GM18858 (cell line): ENCODE data around the gene TSC2.

Source experiments
- ATAC-seq: cut with Tn5 transposase; IDR thresholded peaks from one replicate; pipeline ENCODE4 v1.9.1; 2021; ENCODE audit not compliant: unreplicated experiment

The TSC2 gene

DNA sequence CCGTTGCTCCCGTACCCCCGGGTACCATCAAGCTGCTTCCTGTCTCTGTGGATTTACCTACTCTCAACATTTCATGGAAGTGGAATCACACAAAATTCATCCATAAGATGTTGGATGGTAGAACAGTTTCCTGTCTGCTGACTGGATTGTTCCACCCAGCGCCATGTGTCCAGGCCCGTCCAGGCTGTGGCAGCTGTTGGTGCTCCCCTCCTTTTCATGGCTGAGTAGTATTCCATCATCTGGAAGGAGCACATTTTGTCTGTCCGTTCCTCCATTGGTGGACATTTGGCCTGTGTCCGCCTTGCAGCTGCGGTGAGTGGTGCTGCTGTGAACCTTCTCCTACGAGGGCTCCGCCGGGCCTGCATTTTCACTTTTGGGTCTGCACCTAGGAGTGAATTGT, 18.4 kb downstream of the TSC2 start:
- no peak for ATAC-seq

DNA sequence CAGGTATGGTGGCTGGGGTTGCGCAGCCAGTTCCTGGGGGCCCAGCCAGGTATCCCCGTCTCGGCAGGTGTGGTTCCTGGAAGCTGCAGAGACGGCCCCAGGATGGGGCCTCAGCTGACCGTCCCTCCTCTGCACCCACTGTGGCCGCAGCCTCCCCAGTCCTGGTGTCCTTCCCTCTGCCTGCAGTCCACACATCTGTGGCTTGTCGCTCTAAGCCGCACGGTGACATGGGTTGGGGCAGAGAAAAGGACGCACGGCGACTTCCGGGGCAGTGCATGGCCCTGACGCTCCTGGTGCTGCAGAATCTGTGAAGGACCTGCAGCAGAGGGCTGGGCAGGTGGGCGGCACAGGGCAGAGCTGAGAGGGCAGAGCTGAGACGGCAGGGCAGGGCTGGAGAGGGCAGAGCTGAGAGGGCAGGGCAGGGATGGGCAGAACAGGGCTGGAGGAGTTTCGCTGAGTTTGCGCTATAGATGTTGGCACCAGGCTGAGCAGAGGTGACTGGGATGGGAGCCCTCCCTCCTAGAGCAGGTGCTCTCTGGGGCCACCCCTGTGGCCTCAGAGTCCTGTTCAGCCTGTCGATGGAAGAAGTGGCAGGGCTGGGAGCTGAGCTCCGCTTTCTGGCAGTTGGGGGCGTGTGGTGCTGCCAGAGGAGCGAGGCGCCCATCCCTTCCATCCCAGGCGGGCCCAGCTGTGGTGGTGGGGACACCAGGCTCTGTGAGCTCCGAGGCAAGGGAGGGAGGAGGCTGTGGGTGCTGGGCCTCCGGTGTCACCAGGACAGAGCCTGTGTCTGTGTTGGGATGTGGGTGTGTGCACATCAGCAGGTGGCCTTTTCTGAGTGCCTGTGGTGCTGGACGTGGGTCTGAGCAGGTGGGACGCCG, 23.0 kb downstream of the TSC2 start:
- ATAC-seq = no peak

DNA sequence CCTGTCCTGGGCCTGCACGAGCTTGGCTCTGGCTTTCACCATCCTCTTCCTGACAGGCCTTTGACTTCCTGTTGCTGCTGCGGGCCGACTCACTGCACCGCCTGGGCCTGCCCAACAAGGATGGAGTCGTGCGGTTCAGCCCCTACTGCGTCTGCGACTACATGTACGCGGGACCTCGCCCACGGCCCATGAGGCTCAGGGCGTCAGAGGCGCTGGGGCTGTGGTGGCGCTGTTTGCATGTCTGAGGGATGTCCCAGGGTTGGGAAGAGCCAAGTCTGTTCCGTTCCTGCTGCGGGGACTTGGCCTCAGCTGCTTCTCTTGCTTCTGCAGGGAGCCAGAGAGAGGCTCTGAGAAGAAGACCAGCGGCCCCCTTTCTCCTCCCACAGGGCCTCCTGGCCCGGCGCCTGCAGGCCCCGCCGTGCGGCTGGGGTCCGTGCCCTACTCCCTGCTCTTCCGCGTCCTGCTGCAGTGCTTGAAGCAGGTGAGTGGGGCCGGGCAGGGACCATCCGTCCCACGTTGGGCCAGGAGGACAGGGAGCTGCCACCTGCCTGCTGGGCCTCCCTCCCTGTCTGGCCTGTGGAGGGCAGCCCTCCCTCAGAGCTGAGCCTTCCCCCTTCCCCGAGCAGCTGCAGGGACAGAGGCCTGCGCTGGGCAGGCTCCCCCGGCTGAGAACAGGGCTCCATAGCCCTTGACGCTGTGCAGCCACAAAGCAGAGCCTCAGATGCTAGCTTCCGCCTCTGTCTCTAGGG, 23.8 kb downstream of the TSC2 start:
- no peak for ATAC-seq

DNA sequence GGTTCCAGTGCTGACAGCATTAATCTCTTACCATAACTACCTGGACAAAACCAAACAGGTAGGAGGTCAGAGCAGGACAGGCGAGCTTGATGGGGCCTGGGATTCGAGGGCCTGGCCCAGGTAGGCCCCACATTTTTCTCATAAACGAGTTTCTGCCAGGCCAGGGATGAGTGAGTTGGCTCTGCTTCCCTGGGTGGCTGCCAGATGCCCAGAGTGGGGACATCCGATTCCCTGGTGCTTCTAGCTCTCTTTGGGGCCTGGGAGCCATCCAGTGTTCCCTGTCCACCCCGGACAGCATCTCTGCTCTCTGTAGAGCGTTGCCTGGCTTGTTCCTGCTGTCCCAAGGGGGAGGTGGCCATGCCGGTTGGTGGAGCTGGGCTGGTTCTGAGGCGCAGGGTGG, 25.1 kb downstream of the TSC2 start:
- no peak for ATAC-seq

DNA sequence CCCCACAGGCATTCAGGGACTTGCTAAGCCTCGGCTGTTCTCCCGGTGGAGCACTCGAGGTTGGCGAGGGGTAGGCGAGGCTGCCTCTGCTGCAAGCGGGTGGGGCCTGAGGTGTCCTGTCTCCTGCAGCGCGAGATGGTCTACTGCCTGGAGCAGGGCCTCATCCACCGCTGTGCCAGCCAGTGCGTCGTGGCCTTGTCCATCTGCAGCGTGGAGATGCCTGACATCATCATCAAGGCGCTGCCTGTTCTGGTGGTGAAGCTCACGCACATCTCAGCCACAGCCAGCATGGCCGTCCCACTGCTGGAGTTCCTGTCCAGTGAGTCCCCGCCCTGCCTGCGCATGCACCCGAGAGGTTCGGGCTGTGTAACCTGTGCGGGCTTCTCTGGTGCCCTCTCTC, 26.3 kb downstream of the TSC2 start:
- ATAC-seq = no peak

DNA sequence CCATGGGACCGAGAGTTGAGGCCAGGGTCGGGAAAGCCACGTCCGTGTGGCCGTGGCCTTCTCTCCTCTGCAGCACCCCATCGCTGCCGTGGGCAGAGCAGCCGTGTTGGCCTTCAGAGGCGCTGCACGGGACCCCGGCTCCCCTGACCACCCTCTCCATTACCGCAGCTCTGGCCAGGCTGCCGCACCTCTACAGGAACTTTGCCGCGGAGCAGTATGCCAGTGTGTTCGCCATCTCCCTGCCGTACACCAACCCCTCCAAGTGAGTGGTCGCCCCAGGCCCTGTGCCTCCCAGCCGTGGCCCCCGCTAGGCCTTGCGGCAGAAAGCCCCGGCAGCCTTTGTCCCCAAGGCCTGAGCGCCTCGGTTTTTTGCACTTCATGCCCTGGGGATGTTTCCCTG, 27.8 kb downstream of the TSC2 start:
- no peak for ATAC-seq

DNA sequence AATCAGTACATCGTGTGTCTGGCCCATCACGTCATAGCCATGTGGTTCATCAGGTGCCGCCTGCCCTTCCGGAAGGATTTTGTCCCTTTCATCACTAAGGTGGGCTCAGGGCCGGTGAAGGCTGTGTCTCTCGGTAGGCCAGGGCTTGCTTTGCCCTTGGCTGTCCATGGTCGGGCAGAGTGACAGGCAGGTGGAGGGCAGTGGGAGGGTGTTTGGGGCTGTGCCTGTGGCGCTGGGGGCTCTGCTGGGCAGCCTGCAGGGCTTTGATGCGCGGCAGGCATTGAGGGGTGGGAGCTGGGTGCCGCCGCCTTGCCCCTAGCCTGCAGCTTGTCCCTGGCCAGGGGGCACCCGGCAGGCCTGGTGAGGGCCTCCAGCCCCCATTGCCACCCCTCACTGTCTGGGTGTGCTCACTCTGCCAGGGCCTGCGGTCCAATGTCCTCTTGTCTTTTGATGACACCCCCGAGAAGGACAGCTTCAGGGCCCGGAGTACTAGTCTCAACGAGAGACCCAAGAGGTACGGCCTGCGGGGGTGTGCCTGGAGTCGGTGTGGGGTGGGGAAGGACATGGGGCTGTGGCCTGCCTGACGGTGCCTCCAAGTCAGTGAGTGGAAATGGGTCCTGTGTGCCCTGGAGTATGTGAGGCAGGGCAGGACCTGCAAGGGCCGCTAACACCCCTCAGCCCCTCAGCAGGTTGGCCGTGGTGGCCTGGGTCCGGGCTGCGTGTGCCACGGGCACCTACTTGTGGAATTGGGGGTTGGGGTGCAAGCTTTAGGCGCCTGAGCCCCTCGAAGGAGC, 28.5 kb downstream of the TSC2 start:
- ATAC-seq = no peak

DNA sequence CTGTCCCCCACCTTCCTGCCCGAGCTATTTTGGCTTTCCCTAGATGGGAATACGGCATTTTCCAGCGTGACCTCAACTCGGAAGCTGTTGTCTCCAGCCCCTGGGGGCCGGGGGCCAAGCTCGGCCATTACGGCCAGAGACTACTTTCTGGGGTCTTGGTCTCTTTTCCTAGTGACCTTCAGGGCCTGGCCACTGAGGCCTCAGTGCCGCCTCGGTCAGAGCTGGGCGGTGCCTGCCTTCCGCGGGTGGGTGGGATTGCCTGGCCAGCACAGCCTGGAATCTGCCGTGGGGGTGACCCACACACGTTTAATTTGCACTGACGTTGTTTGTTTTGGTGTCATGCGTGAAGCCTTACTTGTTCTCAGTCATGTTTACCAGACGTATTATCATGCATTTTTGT, 29.2 kb downstream of the TSC2 start:
- ATAC-seq = no peak

DNA sequence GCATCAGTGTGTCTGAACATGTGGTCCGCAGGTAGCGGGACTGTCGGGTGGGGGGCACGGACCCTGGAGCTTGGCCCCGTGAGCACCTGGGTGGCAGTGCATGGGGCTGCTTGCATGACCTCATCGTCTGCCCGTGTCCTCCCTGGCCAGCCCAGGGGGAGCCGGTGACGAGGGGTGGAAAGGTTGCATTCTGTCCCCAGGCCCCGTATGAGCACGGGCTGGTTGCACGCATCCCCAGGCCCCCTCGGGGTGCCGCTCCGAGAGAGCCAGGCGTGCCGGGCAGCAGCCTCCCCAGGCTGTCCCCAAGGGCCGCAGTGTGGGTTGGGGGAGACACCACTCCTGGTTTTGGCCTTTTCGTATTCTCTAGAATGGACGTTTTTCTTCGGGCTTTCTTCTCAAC, 29.9 kb downstream of the TSC2 start:
- ATAC-seq = no peak

DNA sequence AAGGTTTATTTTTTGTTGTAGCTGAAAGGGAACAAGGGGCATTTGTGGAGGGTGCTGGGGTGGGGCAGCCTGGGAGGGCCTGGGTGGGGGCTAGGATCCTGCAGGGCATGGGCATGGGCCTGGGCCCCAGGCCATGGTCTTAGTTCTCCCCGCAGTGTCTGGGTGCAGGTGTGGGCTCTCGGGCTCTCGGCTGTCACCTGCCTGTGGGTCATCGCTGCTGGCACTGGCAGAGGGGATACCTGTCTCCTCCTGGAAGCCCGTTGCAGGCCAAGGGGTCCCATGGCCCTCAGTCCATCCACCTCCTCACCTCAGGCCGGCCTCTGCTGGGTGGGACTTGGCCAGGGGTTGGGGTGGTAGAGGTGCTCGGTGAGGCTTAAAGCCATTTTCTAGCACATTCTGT, 30.3 kb downstream of the TSC2 start:
- ATAC-seq = no peak

DNA sequence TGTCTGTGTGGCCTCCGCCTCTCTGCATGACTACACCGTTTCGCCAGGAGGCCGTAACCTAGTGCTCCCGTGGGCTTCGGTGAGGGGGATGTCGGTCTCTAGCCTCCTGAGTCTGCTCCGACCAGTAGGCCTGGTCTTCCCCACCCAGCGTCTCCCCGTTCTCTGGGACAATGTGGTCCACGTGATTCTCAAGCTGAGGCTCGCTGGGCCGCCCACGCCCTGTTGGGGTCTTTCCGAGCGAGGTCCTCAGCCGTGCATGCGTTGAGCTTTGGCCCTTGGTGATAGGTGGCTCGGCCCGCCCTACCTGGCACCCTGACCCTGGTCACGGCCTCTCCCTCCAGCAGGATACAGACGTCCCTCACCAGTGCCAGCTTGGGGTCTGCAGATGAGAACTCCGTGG, 30.9 kb downstream of the TSC2 start:
- ATAC-seq = no peak

DNA sequence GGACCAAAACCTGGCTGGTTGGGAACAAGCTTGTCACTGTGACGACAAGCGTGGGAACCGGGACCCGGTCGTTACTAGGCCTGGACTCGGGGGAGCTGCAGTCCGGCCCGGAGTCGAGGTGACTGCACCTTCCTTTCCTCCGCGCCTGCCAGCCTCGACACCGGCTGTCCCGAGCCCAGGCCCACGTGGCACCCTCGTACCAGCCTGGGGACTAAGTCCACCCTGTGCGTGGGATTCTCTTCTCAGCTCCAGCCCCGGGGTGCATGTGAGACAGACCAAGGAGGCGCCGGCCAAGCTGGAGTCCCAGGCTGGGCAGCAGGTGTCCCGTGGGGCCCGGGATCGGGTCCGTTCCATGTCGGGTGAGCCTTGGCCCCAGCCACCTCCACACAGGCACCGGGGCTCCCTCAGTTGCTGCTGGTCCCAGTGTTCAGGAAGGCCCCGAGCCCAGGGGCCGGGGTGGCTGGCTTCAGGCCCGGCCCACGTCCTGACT, 31.6 kb downstream of the TSC2 start:
- no peak for ATAC-seq

DNA sequence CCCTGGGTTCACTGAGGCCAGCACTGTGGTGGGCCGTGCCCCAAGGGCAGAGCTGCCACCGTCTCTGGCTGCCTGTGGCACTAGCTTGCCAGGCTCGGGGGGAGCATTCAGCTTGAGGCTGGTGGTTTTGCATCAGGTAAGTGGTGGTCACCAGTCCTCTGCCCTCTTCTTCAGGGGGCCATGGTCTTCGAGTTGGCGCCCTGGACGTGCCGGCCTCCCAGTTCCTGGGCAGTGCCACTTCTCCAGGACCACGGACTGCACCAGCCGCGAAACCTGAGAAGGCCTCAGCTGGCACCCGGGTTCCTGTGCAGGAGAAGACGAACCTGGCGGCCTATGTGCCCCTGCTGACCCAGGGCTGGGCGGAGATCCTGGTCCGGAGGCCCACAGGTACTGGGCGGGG, 32.2 kb downstream of the TSC2 start:
- no peak for ATAC-seq

DNA sequence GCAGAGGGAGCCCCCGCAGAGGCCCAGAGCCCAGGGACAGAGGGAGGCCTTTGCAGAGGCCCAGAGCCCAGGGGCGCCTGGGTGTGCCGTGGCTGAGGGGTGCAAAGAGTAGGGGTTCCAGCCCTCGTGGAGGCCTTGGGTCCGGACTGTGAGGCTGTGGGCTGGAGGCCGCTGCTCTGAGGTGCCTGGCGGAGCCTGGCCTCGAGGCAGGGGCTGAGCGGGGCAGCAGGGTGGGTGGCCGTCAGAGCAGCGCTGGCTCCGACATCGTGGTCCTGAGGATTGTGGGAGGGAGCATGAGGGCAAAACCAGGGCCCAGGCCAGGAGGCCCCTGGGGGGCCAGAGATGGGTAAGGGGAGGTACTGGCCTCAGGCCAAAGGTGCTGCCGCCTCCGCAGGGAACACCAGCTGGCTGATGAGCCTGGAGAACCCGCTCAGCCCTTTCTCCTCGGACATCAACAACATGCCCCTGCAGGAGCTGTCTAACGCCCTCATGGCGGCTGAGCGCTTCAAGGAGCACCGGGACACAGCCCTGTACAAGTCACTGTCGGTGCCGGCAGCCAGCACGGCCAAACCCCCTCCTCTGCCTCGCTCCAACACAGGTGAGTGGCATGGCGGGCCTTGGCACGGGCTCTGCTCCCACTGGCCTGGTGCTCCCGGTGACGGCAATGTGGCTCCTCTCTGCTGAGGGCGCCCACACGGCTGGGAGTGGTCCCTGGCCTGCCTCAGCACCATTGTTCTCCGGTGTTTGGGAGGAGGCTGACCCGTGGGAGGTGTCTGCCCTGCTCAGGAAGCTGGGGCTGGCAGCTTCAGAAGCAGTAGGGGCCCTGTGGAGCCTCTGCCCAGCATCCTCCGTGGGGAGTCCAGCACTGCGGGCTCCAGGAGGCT, 33.7 kb downstream of the TSC2 start:
- no peak for ATAC-seq

DNA sequence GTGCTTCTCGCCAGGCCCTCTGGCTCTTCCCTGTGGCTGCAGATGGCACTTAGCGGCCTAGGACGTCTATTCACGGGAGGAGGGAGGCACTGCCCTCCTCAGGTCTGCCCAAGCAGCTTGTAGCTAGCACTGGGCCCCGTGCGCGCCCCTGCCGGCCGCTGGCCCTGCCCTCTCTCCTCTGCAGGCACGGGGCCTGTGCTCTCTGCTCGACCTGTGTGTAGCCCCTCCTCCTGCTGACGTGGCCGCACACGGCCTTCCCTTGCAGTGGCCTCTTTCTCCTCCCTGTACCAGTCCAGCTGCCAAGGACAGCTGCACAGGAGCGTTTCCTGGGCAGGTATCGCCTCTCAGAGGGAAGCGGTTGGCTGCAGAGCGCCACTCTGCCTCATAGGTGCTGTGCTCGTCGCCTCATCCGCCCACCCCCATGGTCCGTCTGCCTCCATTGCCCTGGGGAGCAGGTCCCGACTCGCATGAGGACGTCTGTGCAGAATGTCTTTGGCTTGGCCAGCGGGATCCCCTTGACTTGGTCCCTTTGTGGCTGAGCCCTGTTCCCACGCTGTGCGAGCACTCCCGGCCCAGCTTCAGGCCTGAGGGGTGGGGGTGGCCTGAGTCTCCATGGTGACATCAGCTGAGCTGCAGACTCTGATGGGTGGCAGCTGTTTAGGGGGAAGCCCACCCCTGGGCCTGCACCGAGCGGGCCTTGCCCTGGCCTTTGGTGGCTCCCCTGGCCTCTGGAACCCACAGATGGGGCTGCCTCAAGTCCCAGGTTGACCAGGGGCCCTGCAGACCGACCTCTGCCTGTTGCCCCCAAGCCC, 34.6 kb downstream of the TSC2 start:
- no peak for ATAC-seq

DNA sequence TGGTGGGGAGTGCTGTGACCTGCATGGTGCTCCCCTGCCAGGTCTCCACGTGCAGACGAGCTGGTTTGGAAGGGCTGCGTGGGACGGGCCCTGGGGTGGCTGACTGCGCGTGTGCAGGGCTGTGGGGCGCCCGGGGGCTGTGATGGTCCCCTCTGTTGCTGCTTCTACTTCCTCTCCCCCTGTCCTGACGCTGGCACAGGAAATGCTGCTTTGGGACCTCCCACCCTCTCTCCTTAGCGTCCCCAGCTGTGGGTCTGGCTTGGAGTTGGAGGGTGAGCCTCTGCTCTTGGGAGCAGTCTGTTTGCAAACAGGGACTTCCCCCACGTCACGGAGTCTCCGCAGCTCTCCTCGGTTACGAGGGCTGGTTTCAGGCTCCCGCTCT, 35.2 kb downstream of the TSC2 start:
- ATAC-seq = no peak

DNA sequence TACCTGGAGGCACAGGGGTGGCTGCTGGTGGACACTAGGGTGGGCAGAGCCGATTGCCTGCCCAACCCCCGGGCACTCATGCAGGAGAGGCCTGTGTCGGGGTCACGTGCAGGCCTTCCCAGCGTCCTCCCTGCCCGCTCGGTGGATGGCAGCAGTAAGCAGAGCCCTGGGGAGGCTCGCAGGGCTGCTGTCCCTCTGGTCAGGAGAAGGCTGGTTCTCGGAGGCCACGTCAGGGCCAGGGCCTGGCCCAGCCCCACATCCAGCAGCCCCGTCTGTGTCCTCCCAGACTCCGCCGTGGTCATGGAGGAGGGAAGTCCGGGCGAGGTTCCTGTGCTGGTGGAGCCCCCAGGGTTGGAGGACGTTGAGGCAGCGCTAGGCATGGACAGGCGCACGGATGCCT, 35.6 kb downstream of the TSC2 start:
- no peak for ATAC-seq

DNA sequence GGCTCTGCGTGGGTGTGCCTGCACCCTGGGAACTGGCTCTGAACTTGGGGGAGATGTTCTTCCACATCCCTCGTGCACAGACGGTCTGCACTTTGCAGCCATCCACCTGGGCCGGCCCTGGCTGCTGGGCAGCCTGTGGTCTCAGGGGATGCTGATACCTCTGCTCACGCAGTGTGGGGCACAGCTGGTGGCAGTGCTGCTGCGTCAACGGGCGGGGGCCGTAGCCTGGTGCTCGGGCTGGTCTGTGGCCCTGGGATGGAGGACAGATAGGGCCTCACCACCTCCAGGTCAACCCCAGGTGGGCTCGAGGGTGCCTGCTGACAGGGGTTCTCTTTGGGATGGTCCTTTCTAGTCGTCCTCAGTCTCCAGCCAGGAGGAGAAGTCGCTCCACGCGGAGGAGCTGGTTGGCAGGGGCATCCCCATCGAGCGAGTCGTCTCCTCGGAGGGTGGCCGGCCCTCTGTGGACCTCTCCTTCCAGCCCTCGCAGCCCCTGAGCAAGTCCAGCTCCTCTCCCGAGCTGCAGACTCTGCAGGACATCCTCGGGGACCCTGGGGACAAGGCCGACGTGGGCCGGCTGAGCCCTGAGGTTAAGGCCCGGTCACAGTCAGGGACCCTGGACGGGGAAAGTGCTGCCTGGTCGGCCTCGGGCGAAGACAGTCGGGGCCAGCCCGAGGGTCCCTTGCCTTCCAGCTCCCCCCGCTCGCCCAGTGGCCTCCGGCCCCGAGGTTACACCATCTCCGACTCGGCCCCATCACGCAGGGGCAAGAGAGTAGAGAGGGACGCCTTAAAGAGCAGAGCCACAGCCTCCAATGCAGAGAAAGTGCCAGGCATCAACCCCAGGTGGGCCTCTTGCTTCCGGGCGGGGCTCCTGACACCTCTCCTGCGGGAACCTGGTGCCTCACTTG, 36.3 kb downstream of the TSC2 start:
- no peak for ATAC-seq
